HG03571 (cell line): ENCODE measurements around the gene ADAMTS13.

Experiments used
- ATAC-seq: cut with Tn5 transposase; IDR thresholded peaks from one replicate; pipeline ENCODE4 v1.9.1; 2021; ENCODE audit not compliant: unreplicated experiment

The ADAMTS13 gene

DNA sequence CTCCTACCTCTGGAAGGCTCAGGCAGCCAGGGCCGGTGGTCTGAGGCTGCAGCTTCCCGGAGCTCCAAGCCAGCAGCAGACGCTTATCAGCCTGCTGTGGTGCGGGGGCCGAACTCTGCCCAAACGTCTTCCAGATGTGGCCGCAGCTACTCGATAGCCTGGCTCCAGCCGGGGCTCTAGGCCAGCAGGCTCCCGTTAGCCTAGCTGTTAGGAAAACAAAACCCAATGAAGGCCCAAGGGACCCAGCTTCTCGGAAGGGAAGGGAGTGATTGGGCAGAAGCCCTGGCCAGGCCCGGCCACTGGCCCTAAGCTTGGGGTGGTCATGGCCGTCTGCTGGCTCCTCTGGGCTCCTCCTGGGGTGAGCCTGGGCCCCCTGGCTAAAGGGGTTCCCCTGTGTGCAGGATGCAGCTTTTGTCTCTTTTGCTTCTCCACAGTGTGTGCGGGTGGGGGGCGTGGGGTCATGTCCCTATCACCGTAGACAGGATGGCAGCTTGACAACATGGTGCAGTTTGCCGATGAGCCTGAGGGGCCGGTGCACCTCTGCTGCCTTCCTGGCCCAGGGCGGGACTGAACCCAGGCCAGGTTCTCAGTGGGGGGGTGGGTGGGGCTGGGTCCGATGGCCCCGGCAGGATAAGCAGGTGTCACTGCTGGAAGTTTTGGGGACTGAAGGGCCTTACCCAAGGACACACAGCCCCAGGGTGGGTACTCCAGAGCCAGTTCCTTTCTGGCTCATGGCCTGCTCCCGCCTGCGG lies 83.9 kb downstream of the ADAMTS13 start:
- ATAC-seq: no peak

DNA sequence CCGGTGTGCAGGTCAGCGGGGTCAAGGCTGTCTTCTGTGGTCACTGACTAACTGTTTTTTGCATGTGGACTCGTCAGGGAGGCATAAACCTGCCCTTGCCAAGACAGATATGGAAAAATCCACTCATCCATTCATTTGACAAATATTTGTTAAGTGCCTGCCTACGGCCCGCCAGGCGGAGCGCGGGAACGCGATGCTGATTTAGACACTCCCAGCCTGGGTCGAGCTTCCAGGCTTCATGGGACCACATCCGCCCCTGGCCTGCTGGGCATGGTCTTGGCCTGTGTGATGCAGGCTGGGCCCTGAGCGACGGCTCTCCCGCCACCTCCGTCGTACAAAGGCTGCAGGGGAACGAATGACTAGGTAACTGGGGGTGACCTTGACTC lies 84.5 kb downstream of the ADAMTS13 start:
- ATAC-seq: no peak

DNA sequence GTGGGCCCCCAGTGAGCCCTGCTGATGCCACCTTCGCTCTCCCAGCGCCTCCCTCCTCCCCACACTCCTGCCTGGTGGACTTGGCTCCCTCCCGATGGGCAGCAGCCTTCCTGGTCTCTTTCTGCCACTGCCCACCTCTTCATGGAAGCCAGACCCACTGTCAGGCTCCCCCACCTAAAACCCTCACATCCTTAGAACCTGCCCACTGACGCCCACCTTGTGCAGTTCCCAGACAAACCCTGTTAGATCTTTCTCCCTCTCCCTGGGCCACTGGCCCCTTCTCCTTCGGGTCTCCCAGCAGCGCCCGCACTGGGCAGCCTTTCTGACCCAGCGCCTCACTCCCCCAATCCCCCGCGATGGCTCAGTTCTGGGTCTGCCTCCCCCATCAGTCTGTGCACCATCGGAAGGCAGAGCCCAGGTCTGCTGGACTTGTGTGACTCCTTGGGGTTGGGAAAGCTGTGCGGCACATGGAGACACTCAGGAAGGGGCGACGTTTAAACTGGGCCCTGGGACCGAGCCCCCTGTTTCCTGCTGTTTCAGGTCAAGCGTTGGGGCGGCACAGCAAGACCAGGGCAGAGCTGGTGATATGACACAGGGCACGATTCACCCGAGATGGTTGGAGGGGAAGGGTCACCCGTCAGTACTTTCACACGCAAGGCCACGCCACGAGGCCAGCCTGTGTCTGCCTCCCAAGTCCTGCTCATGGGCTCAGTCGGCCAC lies 85.2 kb downstream of the ADAMTS13 start:
- ATAC-seq: no peak

DNA sequence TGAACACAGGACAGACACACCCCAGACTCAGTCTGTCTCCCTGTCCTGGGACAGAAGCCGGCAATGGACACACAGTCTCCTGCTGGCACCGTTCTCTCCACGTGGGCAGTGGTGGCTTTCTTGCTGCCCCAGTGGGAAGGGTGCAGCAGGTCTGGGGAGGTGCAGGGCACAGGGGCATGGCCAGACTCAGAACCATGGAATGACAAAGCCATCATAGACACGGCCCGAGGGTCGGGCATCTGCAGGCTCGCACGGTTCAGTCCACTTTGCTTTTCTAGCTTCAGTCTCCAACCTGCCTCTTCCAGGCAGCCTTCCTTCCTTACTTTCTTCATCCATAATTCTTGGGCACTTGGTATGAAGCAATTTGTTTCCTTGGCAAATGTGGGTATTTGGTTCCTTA lies 85.9 kb downstream of the ADAMTS13 start:
- ATAC-seq: no peak
